Effector CD4-positive, alpha-beta T cell (primary cell): ENCODE measurements around the gene RAB11FIP3.
"Not testable (repeated sequence)": the region's sequence is repeated elsewhere in the genome, so short reads cannot be mapped to it uniquely, and the experiment has no call there.

Experiments
- DNase-seq: peaks from one replicate; pipeline ENCODE4 v3.0.0-alpha.2; 2020

RAB11FIP3 gene

DNA sequence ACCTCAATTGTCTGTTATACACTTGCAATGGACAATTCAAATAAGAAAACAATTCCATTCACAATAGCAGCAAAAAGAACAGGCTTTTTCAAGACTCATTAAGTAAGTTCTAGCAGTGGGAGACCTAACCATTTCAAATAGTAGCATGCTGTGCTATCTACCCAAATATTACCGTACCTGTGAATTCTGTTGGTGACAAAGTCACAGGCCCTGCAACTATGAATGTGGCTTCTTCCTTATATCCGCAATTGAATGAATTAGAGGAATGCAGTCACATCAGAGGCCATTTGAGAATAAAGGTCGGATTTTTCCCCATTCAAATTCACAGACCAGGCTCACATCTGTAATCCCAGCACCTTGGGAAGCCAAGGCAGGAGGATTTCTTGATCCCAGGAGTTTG, 29.2 kb upstream of the RAB11FIP3 start:
- no peak for DNase-seq

DNA sequence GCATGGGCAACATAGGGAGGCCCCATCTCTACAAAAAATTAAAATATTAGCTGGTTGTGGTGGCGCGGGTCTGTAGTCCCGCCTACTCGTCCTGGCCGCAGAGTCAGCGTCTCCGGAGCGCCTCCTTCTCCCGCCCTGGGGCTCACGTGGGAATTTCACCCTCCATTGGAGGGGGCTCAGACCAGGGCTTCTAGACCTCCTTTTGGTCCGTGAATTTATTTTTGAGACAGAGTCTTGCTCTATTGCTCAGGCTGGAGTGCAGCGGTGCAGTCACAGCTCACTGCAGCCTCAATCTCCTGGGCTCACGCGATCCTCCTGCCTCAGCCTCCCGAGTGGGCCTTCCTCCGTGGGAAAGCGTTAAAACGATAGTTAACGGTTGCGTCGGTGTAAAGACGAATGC, 28.8 kb upstream of the RAB11FIP3 start:
- DNase-seq: no peak

DNA sequence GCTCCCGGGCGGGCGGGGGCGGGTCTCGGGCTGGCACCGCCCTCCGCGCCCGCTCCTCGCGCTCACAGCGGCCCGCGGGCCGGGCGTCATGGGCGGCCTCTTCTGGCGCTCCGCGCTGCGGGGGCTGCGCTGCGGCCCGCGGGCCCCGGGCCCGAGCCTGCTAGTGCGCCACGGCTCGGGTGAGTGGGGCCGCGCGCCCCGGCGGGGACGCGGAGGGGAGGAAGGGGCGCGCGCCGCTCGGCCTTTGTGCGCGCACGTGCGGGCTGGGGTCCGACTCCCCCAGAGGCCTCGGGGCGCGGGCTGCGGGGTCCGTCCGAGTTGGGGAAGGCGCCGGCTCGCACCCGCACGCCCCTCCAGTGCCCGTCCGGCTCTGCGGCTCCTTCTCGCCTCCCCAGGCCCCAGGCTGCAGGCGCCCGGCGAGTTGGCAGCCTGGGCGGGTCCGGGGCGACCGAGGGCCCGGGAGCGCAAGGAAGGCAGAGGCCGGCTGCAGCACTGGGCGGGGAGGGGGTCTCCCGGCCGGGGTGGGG, 28.3 kb upstream of the RAB11FIP3 start, which contains the start of gene NME4:
Gene NME4 (plus strand): TSS at position 65 of the 527 bp plus-strand sequence. CDS start 24 bp downstream, at position 89.
- no peak for DNase-seq

DNA sequence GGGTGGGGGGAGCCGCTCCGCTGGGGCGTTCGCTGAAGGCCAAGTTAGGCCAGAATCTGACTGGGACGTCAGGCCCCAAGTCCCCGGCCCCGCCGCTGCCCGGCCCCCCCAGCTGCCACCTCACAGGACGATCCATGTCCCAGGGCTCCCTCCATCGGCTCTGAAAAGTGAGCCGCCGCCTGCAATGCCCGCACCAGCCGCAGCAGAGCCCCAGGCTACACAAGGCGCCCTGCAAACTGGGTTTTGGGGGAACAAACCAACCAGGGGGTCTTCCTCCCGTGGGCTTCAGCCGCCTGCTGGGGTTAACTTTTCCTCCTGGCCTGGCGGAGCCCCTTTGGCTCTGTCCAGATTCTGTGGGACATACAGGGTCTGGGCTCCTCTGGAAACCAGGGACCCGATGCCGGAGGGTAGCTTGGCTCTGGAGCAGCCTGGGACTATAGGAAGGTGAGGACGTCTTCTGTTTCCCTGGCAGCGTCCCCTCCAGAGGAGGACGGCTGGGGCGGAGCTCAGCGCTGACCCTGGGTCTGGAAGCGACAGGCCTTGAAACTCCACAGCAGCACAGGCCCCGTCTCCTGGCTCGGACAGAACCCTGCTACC, 27.6 kb upstream of the RAB11FIP3 start:
- DNase-seq: no peak

DNA sequence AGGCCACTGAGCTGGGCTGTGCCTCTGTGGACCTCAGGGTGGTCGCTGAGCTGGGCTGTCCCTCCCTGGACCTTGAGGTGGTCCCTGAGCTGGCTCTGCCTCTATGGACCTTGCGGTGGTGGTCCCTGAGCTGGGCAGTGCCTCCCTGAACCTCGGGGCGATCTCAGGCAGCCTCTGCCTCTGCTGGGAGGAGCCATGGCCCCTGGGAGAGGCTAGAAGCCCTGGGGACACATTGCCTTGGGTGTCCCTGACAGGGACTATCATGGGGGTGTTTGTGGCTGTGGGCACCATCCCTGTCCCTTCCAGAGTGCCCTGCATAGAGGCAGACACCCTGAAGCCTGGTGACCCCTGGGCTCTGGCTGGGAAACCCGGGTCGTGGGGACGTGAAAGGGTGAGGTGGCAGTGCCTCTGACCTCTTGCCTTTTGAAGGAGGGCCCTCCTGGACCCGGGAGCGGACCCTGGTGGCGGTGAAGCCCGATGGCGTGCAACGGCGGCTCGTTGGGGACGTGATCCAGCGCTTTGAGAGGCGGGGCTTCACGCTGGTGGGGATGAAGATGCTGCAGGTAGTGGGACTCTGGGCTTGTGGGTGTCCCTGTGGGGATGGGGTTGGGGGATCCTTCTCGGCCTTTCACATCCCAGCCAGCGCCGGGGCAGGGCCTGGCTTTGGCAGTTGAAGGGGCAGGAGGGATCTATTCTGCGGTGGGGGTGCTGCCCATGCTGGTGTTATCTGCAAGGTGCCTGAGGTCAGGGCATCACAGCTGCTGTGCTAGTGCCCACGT, 26.7 kb upstream of the RAB11FIP3 start:
- DNase-seq: no peak

DNA sequence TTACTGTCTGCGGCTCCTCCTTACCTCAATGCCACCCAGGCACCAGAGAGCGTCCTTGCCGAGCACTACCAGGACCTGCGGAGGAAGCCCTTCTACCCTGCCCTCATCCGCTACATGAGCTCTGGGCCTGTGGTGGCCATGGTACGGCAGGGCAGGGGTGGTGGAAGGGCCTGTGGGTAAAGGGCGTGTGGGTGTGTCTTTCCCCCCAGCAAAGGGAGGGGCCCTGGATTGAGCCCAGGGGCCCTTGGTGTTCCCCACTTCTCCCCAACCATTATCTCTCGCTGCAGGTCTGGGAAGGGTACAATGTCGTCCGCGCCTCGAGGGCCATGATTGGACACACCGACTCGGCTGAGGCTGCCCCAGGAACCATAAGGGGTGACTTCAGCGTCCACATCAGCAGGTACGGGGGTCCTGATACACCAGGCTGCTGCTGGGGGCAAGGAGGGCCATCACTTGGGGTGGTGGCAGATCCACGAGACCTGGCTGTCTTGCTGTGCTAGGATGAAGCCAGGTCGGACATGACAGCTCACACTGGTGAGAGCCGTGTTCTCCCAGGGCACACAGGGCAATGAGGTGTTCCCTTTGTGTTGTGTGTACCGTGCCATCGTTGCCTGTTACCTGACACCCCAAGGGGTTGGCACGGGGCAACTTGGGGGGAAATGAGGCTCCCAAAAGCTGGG, 26.0 kb upstream of the RAB11FIP3 start:
- DNase-seq: no peak

DNA sequence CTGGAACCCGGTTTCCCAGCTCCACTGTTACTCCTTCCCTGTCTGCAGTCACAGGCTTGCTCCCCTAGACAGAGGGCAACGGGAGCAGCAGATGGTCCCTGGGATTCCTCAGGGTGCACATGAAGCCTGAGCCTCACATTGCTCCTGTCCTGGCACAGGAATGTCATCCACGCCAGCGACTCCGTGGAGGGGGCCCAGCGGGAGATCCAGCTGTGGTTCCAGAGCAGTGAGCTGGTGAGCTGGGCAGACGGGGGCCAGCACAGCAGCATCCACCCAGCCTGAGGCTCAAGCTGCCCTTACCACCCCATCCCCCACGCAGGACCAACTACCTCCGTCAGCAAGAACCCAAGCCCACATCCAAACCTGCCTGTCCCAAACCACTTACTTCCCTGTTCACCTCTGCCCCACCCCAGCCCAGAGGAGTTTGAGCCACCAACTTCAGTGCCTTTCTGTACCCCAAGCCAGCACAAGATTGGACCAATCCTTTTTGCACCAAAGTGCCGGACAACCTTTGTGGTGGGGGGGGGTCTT, 25.3 kb upstream of the RAB11FIP3 start:
- no peak for DNase-seq

DNA sequence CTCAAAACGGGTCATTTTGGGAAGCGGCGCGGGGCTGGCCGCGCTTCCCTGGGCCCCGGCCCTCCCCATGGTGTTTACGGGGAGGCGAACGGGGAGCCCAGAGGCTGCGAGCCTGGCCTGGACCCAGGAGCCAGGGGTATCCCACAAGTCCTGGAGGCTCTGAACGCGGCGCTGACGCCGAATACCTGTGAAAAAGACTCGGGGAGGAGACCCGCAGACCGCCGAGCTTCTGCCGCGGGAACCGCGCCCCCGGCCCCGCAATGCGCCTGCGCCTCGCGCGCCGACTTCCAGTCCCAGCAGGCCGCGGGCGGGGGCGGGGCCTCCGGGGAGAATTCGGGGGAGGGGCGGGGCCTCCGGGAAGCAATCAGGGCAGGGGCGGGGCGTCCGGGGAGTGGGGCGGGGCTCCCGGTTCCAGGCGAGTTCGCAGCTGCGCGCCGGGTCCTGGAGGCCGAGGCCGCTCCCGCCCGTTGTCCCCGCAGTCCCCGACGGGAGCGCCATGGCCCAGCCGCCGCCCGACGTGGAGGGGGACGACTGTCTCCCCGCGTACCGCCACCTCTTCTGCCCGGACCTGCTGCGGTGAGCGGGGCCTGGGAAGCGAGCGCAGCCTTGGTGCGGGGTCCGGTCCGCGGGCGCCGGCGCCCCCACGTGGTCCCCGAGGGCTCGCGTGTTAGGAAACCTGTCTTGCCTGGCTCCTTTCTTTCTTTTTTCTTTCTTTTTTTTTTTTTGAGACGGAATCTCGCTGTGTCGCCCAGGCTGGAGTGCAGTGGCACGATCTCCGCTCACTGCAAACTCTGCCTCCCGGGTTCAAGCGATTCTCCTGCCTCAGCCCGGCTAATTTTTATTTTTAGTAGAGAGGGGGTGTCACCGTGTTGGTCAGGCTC, 23.7 kb upstream of the RAB11FIP3 start, which contains the start of gene DECR2:
Gene DECR2 (plus strand): TSS at position 418 of the 881 bp plus-strand sequence. CDS start 79 bp downstream, at position 497.
- peak; percentile 99 for DNase-seq

DNA sequence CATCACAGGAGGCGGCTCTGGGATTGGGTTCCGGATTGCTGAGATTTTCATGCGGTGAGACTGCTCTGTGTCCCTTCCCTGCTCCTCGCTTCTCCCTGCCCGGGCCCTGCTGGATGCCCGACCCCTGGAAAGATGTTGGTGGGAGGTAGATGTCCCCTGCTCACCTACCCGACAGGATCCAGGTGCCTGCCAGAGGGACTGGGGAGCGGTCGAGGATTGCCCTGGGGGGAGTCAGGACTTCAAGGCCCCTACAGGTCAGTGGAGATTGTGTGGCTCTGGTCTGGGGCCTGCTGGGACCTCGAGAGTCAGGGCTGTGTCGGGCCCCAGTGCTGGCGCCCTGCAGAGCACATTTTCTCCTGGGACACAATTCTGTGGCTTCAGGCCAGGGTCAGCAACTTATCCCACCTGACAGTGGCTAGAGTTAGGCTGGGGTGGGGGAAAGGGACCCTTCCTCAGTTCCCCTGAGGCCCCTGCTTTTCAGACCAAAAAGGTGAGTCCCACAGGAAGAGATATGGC, 20.4 kb upstream of the RAB11FIP3 start:
- no peak for DNase-seq

DNA sequence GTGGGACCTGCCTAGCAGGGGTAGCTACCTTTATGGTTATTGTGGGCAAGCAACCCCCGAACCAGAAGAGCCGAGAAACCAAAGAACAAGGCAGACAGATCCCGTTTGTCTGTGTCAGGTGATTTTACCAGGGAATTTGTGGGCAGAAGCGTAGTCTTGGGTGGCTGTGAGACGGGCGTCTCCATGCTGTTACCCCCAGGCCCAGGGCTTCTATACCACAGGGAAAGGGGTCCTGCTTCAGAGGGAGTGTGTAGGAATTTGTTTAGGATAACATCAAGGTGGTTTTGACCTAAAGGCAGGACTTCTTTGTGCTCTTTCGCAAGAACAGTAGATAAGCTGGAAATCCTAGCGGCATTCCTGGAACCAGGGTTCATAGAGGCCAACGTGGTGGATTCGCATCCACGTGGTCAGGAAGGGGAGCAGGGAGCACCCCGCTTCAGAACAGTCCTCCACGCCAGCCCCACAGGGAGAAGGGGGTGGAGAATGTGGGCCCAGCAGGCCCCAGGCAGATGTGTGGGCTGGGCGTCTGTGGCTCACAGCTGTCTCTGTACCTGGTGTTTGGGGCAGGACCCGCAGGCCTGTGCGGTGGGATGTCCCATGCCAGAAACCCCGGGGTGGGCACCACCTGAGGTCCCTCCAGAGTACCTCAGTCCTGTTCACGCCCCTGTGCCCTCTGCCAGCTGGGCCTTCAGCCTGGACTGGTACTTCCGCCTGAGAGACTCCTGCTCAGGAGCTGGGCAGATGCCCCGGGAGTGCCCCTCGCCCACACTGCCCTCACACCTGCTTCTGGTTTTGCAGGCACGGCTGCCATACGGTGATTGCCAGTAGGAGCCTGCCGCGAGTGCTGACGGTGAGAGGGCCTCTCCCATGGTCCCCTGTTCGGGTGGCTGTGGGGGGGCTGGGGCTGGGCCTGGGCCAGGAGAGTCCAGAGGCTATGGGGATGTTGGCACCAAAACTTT, 19.6 kb upstream of the RAB11FIP3 start:
- DNase-seq: no peak

DNA sequence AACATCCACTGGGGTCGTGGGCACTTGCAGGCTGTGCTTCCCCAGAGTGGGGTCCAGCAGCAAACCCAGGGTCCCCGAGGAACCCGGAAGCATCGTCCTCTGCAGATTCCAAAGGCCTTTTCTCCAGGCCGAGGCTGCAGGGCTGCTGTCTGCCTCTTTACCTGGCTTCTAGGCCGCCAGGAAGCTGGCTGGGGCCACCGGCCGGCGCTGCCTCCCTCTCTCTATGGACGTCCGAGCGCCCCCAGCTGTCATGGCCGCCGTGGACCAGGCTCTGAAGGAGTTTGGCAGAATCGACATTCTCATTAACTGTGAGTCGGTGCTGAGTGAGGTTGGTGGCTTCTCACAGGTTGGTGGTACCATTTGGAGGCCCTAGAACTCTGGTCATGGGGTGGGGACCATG, 18.2 kb upstream of the RAB11FIP3 start:
- no peak for DNase-seq

DNA sequence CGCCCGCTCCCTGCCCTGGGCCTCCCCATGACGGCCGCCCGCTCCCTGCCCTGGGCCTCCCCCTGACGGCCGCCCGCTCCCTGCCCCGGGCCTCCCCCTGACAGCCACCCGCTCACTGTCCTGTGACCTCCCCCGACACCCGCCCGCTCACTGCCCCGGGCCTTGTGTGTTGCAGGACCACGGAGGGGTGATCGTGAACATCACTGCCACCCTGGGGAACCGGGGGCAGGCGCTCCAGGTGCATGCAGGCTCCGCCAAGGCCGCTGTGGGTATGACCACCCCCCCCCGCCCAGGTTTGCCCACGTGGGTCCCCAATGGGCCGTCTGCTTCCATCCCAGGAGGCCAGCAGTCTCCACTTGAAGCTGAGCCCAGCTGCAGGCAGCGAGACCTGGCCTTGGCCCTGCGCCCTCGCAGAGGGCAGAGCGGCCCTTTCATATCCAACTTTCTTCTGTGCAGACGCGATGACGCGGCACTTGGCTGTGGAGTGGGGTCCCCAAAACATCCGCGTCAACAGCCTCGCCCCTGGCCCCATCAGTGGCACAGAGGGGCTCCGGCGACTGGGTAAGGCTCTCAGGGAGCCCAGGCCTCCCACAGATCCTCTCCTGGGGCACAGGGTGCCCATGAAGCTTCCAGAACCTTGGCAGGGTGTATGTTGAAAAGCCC, 14.8 kb upstream of the RAB11FIP3 start:
- DNase-seq: no peak

DNA sequence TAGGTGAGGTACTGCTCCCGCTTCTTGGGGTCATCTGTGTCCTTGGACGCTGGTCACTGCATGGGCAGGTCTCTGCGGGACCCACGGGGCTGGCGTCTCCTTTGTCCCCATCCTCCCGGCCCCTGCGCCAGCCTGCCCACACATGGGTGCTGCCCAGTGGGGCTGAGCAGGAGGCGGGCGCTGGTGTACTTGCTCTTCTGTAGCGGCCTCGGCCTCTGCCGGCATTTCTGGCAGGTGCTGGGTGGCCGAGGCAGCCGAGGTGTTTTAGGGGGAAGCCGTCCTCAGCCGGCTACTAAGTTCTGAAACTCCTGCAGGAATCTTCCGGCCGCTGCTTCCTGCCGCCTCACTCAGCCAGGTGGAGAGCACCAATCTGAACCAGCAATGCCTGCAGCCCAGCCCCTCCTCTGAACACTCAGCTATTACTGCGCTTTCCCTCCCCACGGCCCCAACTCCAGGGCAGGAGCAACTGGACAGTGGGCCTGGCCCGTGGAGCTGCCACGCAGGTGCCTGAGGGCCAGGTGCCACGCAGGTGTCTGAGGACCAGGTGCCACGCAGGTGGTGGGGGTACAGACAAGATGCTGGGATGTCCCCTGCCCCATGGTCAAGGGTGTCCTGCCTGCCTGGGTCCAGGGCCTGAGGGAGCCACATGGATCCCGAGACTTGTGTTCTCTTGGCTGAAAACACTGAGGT, 13.7 kb upstream of the RAB11FIP3 start:
- no peak for DNase-seq

DNA sequence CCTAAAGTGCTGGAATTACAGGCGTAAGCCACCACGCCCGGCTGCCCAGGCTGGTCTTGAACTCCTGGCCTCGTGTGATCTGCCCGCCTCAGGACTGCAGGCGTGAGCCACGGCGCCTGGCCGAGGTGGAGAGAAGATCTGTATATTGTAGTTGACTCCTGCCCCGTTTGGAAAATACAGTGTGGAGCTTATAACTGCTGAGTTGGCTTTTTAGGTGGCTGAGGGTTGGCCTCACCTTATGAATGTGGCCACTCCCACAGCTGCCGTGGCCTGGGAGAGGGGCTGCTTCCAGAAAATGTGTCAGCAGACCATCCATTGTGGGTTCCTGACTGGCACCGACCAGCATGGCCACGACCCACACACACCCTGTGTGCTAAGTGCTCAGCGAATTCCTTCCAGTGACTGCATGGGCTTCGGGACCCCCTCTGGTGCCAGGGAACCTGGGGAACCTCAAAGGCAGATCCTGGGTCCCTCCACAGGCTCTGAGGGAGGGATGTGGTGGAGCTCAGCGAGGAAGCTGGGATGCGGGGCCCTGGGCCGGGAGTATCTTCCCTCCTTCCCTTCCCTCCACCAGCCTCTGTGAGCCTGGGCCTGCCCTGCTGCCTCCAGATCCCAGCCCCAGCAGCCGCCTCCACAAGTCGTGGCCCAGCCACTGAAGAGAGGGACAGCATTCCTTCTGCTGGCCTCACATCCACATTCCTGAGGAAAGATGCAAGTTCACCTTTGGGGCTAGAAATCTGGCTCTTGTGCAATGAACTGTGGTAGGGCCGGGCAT, 10.9 kb upstream of the RAB11FIP3 start:
- DNase-seq: no peak

DNA sequence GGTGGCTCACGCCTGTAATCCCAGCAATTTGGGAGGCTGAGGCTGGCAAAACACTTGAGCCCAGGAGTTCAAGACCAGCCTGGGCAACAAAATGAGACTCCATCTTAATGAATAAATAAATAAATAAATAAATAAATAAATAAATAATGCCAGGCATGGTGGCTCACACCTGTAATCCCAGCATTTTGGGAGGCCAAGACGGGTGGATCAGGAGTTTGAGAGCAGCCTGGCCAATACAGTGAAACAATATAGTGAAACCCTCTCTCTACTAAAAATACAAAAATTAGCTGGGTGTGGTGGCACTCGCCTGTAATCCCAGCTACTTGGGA, 10.3 kb upstream of the RAB11FIP3 start:
- DNase-seq: not testable (repeated sequence)

DNA sequence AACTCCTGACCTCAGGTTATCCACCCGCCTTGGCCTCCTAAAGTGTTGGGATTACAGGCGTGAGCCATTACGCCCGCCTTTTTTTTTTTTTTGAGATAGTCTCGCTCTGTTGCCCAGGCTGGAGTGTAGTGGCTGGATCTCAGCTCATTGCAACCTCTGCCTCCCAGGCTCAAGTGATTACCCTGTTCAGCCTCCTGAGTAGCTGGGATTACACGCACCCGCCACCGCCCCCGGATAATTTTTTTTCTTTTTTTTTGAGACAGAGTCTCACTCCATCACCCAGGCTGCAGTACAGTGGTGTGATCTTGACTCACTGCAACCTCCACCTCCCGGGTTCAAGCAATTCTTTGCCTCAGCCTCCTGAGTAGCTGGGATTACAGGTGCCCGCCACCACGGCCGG, 3.3 kb upstream of the RAB11FIP3 start:
- DNase-seq: not testable (repeated sequence)

DNA sequence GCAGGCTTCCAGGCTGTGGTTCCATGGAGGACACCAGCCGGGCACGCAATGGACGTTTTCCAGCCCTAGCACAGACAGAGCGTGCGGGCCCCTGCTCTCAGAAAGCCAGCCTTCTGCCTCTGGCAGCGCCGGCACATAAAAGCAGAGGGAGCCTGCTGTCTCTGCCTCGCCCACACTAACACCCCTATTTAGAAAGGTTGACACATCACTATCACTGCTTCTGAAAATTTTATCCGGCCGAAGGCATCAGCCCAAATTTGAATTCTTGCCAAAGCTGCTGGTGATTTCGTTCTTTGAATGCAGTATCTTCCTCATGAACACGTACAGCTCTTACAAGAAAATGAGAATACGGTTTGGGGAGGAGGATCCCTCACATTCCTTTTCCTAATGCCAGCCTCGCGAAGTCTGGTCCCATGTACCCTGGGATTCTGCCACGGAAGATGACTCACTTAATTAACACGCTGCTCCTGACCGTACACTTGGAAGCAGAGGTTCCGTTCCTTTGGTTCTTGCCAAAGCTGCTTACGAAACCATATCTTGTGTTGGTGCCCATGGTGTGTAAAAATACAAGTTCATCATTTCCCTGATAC, 1.3 kb upstream of the RAB11FIP3 start:
- DNase-seq: no peak

DNA sequence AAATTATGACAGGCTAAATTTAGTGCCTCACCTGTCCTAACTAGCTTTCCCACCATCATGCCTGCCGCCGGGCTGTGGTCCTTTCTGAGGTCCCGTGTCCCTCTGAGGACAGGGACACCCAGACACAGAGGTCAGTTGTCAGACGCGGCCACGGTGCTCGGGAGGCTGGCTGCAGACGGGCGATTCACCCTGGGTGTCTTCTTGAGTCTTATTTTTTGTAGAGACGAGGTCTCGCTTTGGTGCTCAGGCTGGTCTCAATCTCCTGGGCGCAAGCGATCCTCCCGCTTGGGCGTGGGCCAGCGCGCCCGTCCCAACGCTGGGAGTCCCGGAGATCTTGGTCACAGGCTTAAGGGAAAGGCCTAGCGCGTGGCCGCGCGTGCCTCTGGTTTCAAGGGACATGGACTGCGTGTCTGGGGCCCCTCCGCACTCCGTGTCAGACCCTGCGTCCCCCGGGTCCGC, 797 bp upstream of the RAB11FIP3 start:
- DNase-seq: no peak
